GM12878 (cell line): Measurements from ENCODE around the gene GIMAP1. TPM values are rescaled to one million over a fixed set of nuclear protein-coding genes. Genes with fewer than 3 reads are reported as not detected.

ENCODE experiments used
- ATAC-seq: fragments of 200-7000 bp; cut with Tn5 transposase; 3 replicates; pipeline ENCODE4 v1.9.1; 2020; ENCODE audit warnings: mild to moderate bottlenecking, moderate library complexity
- BruUV-seq: library from RNA; stranded (reverse); fragments of 400-500 nt; replicated peaks from 2 replicates; lab custom pipeline; 2021; lab: Mats Ljungman, UMichigan
- CTCF ChIA-PET: fragments of 300-600 bp; sonication (Branson Sonifier 250); formaldehyde crosslinking; extraction: SDS; loops from one replicate; lab custom pipeline; 2021; ENCODE audit warnings: inconsistent platforms; lab: Yijun Ruan, JAX
- POLR2A ChIA-PET: fragments of 350-600 bp; formaldehyde crosslinking; extraction: SDS; loops from one replicate; lab custom pipeline; 2021; ENCODE audit warnings: inconsistent platforms; lab: Charles Lee
- RAD21 ChIA-PET: fragments of 300-600 bp; sonication (Branson Sonifier 250); formaldehyde crosslinking; loops from one replicate; lab custom pipeline; 2023; ENCODE audit warnings: antibody characterized with exemption; ENCODE audit not compliant: unreplicated experiment; lab: Charles Lee
- SMC1A ChIA-PET: fragments of 300-600 bp; sonication (Branson Sonifier 250); formaldehyde crosslinking; loops from one replicate; lab custom pipeline; 2023; ENCODE audit not compliant: unreplicated experiment, uncharacterized antibody; lab: Charles Lee
- DNase-seq: peaks from one replicate; pipeline ENCODE4 v3.0.0-alpha.2; 2011; ENCODE audit warnings: low read depth, low spot score
- FAIRE-seq: peaks from 3 replicates; lab custom pipeline; 2011; peaks lifted over from hg19 to GRCh38; lab: Jason Lieb, UNC
- H2AFZ ChIP-seq: 2 replicates; pipeline ENCODE4 v1.6.0; 2011; ENCODE audit warnings: low read depth, low read length, control low read depth; ENCODE audit not compliant: control insufficient read depth
- H3K27ac ChIP-seq: 2 replicates; pipeline ENCODE4 v1.5.1; 2011; ENCODE audit warnings: control low read depth; ENCODE audit not compliant: control insufficient read depth, insufficient read depth
- H3K27me3 ChIP-seq, 2 experiments: replicated peaks in 1 of 2; 2 replicates each; pipeline versions ENCODE4 v1.6.0 to v1.6.1; 2011; ENCODE audit warnings: low read length in 1 of 2; ENCODE audit not compliant: control insufficient read depth in 2 of 2, insufficient read depth in 2 of 2
- H3K36me3 ChIP-seq, 2 experiments: 2 replicates each; pipeline ENCODE4 v1.5.1; 2011; ENCODE audit warnings: low read length in 1 of 2; ENCODE audit not compliant: control insufficient read depth in 2 of 2, insufficient read depth in 2 of 2
- H3K4me1 ChIP-seq: 2 replicates; pipeline ENCODE4 v1.6.1; 2011; ENCODE audit warnings: mild to moderate bottlenecking, low read length, moderate library complexity, mixed read lengths; ENCODE audit not compliant: control insufficient read depth, insufficient read depth
- H3K4me2 ChIP-seq: 2 replicates; pipeline ENCODE4 v1.6.0; 2011; ENCODE audit warnings: control low read depth; ENCODE audit not compliant: control insufficient read depth, insufficient read depth
- H3K4me3 ChIP-seq: fragments of 200-600 bp; sonication (generic); 2 replicates; pipeline ENCODE4 v1.5.1; 2016
- H3K79me2 ChIP-seq: 2 replicates; pipeline ENCODE4 v1.6.0; 2011; ENCODE audit warnings: low read length; ENCODE audit not compliant: control insufficient read depth, insufficient read depth
- H3K9ac ChIP-seq: 2 replicates; pipeline ENCODE4 v1.8.0; 2011; ENCODE audit warnings: low read length, control low read depth, mixed read lengths; ENCODE audit not compliant: control insufficient read depth, insufficient read depth
- H3K9me3 ChIP-seq: replicated peaks from 3 replicates; pipeline ENCODE4 v1.5.1; 2011; ENCODE audit warnings: mild to moderate bottlenecking, low read length; ENCODE audit not compliant: control insufficient read depth, insufficient read depth
- H4K20me1 ChIP-seq: 2 replicates; pipeline ENCODE4 v1.6.0; 2011; ENCODE audit not compliant: control insufficient read depth, insufficient read depth
- MEF2B ChIP-seq: fragments of 450-650 bp; IDR thresholded peaks from 2 replicates; pipeline ENCODE4 v1.6.1; 2018; ENCODE audit warnings: mild to moderate bottlenecking, moderate library complexity; ENCODE audit not compliant: partially characterized antibody, poor library complexity, severe bottlenecking
- NFXL1 ChIP-seq: fragments of 450-650 bp; IDR thresholded peaks from 2 replicates; pipeline ENCODE4 v1.6.1; 2017; ENCODE audit warnings: antibody characterized with exemption, mild to moderate bottlenecking, borderline replicate concordance
- POLR2A ChIP-seq: IDR thresholded peaks from 2 replicates; pipeline ENCODE4 v1.6.1; 2011; ENCODE audit warnings: low read depth, mild to moderate bottlenecking, low read length
- POU2F2 ChIP-seq: IDR thresholded peaks from 3 replicates; pipeline ENCODE4 v1.6.1; 2011; ENCODE audit warnings: low read depth, mild to moderate bottlenecking, low read length, borderline replicate concordance
- STAT3 ChIP-seq: IDR thresholded peaks from 2 replicates; pipeline ENCODE4 v1.6.1; 2011; ENCODE audit warnings: low read depth, low read length, improper control_type of control experiment
- SUPT20H ChIP-seq: IDR thresholded peaks from 2 replicates; pipeline ENCODE4 v1.6.1; 2011; ENCODE audit warnings: low read depth, mild to moderate bottlenecking, low read length, moderate library complexity, borderline replicate concordance; ENCODE audit not compliant: control insufficient read depth
- ZSCAN29 ChIP-seq: fragments of 450-650 bp; IDR thresholded peaks from 2 replicates; pipeline ENCODE4 v1.6.1; 2017; ENCODE audit warnings: mild to moderate bottlenecking, moderate library complexity
- WGBS: methylation state at CpG from one replicate; pipeline ENCODE4 v1.1.6; 2016; ENCODE audit warnings: low lambda C conversion rate; ENCODE audit not compliant: insufficient replicate concordance, insufficient coverage; ENCODE audit errors: missing lambda C conversion rate; 5-methylcytosine and 5-hydroxymethylcytosine counted together
- in situ Hi-C: fragments of 300-500 bp; cut with MboI; formaldehyde crosslinking; loops from 9 replicates; pipeline ENCODE4 v1.14.3; 2018; ENCODE audit warnings: mixed read lengths
- intact Hi-C: fragments of 100-400 bp; cut with micrococcal nuclease; formaldehyde crosslinking; loops from one replicate; pipeline ENCODE4 v1.14.2; 2022; ENCODE audit not compliant: unreplicated experiment
- polyA plus RNA-seq, 11 experiments: library from polyadenylated mRNA; depleted of rRNA in 4 of 11; unstranded in 6 of 11; stranded (reverse) in 5 of 11; fragments of >200 nt; fragmentation: Nextera tagmentation in 4 of 11; fragmentation: Illumina TruSeq in 1 of 11; extraction: Ambion mirVana in 4 of 11; extraction: Trizol in 1 of 11; gene quantifications; 1 replicate in 1 of 11; 2 replicates in 10 of 11; pipeline versions ENCODE4 v1.2.1 to v1.2.3, GENCODE V29; 2011 to 2016; ENCODE audit warnings: inconsistent platforms in 2 of 11, missing spikeins in 2 of 11, low read depth in 1 of 11
- total RNA-seq, 4 experiments: library from RNA; depleted of rRNA in 3 of 4; stranded (reverse); fragments of >200 nt in 3 of 4; fragmentation: Illumina TruSeq in 1 of 4; extraction: Trizol in 1 of 4; gene quantifications; 2 replicates each; pipeline versions ENCODE4 v1.2.1 to v1.2.3, GENCODE V29; 2013 to 2021
- TF ChIP-seq, protein P1 (sequence below): fragments of 450-650 bp; IDR thresholded peaks from 2 replicates; pipeline ENCODE4 v1.6.1; 2018; ENCODE audit warnings: mild to moderate bottlenecking, low read depth, moderate library complexity; ENCODE audit not compliant: partially characterized antibody

Gene GIMAP1
- total and polyA plus RNA-seq, 10 of the 15 experiments (the other 5 are each of a cell fraction or from before 2014, with no cell fraction given): 0.16 to 1.9 (median 1.1) TPM

DNA sequence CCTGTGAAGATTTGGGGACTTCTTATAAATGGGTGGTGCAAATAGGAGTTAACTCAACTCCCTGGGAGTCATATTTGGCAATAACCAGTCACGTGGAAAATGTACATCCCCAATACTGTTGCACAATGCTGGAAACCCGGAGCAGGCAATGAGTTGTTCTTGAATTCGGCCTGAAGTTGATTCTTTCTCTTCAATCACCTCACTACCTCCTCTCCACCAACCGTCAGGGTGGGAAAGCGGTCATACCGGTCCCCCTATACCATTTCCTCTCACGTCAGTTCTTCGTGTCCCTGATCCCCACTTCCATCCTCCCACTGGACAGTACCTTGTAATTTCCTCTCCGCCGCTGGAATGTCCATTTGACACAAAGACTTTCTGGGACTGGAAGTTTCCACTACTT is 23.6 kb downstream of the GIMAP1 start:
- intact Hi-C loops: no loop called here
- Histone ChIP-seq H3K4me2 (peak overlapping the region; percentile 51), H3K9ac (no peak overlapping the region), H3K4me1 (peaks cover 9% of the 10 kb centered on the region), H3K36me3 (peaks cover 0 to 10% of the 10 kb centered on the region in 2 experiments; a peak in 2 of 4 replicates), H3K79me2 (peaks cover 37% of the 10 kb centered on the region), H4K20me1 (no peaks in the 10 kb centered on the region), H3K27ac (peak overlapping the region; percentile 30)
- POLR2A ChIA-PET: interaction anchor here (0.5 kb wide), 1 partner anchor 359 kb away, joined by 3 read pairs; no protein-coding TSS in a partner anchor
- no TSS peak for BruUV-seq
- TF ChIP-seq STAT3 (no peak), POLR2A (no peak), POU2F2 (no peak), ZSCAN29 (no peak), NFXL1 (no peak), SUPT20H (no peak), MEF2B (no peak)
- TF ChIP-seq, protein P1, sequence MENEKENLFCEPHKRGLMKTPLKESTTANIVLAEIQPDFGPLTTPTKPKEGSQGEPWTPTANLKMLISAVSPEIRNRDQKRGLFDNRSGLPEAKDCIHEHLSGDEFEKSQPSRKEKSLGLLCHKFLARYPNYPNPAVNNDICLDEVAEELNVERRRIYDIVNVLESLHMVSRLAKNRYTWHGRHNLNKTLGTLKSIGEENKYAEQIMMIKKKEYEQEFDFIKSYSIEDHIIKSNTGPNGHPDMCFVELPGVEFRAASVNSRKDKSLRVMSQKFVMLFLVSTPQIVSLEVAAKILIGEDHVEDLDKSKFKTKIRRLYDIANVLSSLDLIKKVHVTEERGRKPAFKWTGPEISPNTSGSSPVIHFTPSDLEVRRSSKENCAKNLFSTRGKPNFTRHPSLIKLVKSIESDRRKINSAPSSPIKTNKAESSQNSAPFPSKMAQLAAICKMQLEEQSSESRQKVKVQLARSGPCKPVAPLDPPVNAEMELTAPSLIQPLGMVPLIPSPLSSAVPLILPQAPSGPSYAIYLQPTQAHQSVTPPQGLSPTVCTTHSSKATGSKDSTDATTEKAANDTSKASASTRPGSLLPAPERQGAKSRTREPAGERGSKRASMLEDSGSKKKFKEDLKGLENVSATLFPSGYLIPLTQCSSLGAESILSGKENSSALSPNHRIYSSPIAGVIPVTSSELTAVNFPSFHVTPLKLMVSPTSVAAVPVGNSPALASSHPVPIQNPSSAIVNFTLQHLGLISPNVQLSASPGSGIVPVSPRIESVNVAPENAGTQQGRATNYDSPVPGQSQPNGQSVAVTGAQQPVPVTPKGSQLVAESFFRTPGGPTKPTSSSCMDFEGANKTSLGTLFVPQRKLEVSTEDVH: no peak
- TF ChIP-seq, all 136 proteins: peak for 0
- DNase-seq (no peak), FAIRE-seq (no peak), ATAC-seq (no peak)
- H3K9me3 ChIP-seq: no peaks in the 10 kb centered on the region; the same call in 2 of the 3 replicates
- ChIA-PET SMC1A (interaction anchor here (1.0 kb wide), 1 partner anchor 79 kb away, joined by 3 read pairs; no protein-coding TSS in a partner anchor), RAD21 (no interaction called here), CTCF (no interaction called here)
- H2AFZ ChIP-seq: no peak overlapping the region
- WGBS: 83% methylated on average over 10 of the region's 10 CpGs
- in situ Hi-C loops: no loop called here
- no peaks in the 10 kb centered on the region for H3K27me3 ChIP-seq
- H3K4me3 ChIP-seq: peak overlapping the region; percentile 87
